Hindlimb muscle (tissue), 1 donor: Measurements from ENCODE around the gene MYO15B. TPM values are rescaled to one million over a fixed set of nuclear protein-coding genes. Genes with fewer than 3 reads are reported as not detected.

Experiments
- DNase-seq: peaks from one replicate; pipeline ENCODE4 v3.0.0-alpha.2; 2013
- polyA plus RNA-seq: library from polyadenylated mRNA; unstranded; fragments of 120-200 nt; gene quantifications from one replicate; pipeline ENCODE4 v1.2.1, GENCODE V29; 2013; ENCODE audit not compliant: insufficient read length

Gene MYO15B
- polyA plus RNA-seq, 1 donor: 145 TPM

GRCh38 chr17:75558666-75559530, 28.7 kb upstream of the MYO15B start:
- no peak for DNase-seq

- DNase-seq: no peak
Observed at GRCh38 chr17:75559958-75560533, 27.6 kb upstream of the MYO15B start.

GRCh38 chr17:75561927-75562603, 25.5 kb upstream of the MYO15B start:
- DNase-seq: no peak

GRCh38 chr17:75563063-75563758, 24.4 kb upstream of the MYO15B start:
- DNase-seq: no peak

- no peak for DNase-seq
Observed at GRCh38 chr17:75564195-75564594, 23.4 kb upstream of the MYO15B start.

DNA sequence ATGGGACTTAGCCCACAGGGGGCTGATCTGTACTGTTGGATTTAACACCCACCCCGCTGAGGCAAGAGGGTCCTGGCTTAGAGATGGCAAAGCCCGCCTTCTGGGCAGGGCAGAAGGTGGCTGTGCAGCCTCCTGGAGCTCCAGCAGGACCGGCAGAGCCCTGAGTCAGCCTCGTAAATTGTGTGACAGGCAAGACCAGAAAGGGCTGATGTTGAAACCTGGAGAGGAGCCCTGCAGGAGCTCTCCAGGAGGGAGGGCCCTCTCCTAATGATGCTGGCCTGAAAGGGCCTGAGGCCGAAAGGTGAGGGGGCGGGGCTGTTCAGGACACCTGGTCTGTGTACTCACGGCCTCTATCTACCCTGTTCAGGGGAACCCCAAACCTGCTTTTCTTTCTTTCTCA, 22.5 kb upstream of the MYO15B start:
- no peak for DNase-seq

DNA sequence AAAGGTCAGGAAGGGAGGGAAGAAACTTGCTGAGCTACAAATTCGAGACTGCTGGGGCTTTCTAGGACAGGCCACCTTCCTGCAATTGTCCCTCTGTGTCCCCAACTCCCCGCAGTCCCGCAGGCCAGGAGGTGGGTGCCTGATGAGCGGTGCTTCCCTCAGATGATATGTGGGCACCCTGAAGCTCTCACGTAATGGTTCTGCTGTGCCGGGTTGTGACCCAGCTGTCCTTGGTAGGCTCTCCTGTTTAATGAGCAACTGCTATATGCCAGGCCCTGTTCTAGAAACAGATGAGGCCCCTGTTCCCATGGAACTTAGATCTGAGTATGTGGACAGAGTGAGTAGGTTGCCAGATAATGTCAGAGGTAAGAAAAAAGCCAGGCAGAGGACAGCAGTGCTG, 22.0 kb upstream of the MYO15B start:
- DNase-seq: no peak

GRCh38 chr17:75566416-75566815, 21.2 kb upstream of the MYO15B start:
- DNase-seq: no peak

DNA sequence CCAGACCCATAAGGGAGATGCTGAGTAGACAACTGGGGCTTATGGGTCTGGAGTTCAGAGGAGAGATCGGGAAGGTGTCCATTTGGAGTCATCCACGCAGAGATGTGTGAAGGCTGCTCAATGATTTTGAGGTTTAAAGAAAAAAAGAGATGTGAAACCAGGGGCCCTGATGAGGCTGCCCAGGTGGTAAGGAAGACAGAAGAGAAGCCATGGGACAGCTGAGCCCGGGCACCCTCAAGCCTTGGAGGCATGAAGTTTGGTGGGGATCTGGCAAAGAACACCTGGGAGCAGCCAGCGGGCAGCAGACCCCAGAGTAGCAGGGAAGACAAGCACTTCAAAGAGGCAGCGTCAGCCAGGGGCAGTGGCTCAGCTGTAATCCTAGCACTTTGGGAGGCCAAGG, 20.8 kb upstream of the MYO15B start:
- no peak for DNase-seq

GRCh38 chr17:75568412-75569255, 19.0 kb upstream of the MYO15B start:
- no peak for DNase-seq

GRCh38 chr17:75570034-75570676, 17.4 kb upstream of the MYO15B start:
- DNase-seq: no peak

DNA sequence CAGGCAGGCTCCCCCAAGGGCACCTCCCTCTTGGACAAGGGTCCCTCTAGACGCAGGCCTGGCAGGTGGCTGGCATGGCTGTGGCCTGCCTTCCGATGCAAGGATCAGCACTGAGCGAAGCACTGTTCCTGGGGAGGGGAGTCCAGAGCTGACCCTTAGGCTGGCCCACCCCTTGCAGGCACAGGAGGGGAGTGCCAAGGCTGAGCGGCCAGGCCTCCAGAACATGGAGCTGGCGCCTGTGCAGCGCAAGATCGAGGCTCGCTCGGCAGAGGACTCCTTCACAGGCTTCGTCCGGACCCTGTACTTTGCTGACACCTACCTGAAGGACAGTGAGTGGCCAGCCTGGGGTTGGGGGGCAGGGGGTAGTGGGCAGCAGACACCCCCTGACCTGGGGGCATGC, 16.8 kb upstream of the MYO15B start:
- no peak for DNase-seq

DNA sequence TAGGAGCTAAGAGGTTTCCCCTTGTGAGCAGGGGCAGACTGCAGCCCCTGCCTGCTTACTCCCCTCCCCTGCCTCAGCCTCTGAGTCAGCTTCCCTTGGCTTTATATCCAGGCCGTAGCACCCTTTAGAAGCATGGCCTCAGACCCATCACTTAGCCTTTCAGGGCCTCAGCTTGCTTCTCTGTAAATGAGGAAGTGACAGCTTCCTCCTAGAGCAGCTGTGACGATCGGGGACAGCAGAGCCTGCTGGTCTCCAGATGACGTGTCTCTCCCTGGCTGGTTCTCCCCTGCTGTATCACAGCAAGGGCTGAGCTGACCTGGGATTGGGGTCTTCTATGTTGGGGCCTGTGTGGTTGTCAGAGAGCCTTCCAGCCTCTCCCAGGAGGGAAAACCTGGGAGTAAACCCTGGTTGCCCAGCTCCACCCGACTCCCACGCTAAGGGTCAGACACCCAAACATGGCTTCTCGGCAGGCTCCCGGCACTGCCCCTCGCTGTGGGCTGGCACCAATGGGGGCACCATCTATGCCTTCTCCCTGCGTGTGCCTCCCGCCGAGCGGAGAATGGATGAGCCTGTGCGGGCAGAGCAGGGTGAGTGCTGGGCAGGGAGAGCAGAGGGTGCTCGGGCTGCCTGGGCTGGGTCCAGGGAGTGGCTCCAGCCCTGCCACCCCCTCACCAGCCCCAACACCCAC, 16.3 kb upstream of the MYO15B start:
- no peak for DNase-seq

DNA sequence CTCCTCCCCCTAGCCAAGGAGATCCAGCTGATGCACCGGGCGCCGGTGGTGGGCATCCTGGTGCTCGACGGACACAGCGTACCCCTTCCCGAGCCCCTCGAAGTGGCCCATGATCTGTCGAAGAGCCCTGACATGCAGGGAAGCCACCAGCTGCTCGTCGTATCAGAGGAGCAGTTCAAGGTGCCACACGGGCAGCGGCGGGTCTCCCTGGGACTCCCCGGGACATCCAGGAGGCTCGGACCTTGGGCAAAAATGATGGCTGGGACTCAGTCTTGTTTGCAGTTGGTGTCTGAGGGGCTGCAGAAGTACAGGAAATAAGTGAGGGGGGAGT, 15.8 kb upstream of the MYO15B start:
- no peak for DNase-seq

DNA sequence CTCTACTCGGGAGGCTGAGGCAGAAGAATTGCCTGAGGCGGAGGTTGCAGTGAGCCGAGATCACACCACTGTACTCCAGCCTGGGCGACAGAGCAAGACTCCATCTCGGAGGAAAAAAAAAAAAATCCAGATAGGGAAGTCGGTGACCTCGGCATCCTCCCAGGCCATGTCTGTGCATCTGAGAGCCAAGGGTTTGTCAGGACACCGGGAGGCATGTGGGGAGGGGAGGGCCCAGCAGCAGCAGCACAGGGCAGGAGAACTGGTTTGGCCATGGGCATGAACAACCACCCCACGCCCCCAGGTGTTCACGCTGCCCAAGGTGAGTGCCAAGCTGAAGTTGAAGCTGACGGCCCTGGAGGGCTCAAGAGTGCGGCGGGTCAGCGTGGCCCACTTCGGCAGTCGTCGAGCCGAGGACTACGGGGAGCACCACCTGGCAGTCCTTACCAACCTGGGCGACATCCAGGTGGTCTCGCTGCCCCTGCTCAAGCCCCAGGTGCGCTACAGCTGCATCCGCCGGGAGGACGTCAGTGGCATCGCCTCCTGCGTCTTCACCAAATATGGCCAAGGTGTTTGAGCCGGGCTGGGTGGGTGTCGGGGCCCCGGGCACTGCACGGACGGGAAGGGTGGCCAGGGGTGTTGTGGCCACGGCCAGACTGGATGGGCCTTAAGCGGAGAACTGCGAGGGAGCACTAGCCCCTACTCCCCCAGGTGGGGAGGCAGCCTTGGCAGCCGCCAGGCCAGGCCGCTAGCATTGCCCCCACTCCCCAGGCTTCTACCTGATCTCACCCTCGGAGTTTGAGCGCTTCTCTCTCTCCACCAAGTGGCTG, 14.7 kb upstream of the MYO15B start:
- no peak for DNase-seq

DNA sequence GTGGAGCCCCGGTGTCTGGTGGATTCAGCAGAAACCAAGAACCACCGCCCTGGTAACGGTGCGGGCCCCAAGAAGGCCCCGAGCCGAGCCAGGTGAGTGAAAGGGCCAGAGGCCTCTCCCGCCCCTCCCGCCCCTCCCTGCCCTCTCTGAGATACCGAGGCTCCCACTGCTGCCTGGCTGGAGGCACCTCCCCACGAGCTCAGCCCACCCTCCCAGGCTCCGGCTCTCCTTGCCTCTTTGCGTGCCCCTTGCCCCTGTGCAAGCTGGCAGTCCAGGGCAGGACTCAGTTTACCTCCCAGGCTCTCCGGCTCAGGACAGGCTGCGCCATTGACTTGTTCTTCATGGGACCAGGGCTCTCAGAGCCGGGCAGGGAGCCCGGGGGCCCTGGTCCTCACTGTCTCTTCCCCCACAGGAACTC, 14.1 kb upstream of the MYO15B start:
- DNase-seq: no peak

GRCh38 chr17:75573994-75574393, 13.6 kb upstream of the MYO15B start:
- DNase-seq: no peak

- DNase-seq: no peak
Observed at GRCh38 chr17:75574404-75575036, 13.1 kb upstream of the MYO15B start.

DNA sequence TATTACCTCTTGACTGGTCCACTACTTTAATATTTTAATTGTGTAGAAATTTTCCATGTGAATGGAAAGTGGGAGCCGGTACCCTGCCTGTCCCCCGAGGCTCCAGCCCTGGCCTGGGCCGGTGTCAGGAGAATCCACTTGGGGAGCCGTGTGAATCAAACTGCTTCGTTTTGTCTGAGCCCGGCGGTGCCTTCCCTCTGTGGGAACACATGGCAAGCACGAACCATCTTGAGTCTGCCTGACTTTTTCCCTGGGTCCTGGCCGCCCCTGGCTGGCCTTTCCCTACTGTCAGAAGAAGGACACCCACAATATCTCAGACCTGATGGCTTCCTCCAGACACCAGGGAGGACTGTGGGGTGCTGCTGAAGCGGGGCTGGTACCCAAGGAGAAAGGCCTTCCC, 12.4 kb upstream of the MYO15B start:
- no peak for DNase-seq

GRCh38 chr17:75575728-75576127, 11.9 kb upstream of the MYO15B start:
- no peak for DNase-seq
